ENCODE measurements around the gene FHIT. TPM values are rescaled to one million over a fixed set of nuclear protein-coding genes. Genes with fewer than 3 reads are reported as not detected.

FHIT gene
- total RNA-seq, 4 donors from 2014 or later: 1.6 to 12.9 (median 7.8) TPM

DNA sequence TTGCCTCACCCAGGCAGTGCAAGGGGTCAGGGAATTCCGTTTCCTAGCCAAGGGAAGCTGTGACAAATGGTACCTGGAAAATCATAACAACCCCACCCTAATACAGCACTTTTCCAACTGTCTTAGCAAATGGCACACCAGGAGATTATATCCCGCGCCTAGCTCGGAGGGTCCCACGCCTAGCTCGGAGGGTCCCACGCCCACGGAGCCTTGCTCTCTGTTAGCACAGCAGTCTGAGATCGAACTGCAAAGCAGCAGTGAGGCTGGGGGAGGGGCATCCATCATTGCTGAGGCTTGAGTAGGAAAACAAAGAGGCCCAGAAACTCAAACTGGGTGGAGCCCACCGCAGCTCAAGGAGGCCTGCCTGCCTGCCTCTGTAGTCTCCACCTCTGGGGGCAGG lies 208.1 kb downstream of the FHIT start:
- peaks cover 0 to 4% (median 0%) of the 10 kb centered on the region in 3 donors for H3K36me3 ChIP-seq
- H3K4me1 ChIP-seq: no peaks in the 10 kb centered on the region
- DNase-seq (ENCODE audit: low spot score in 2 of 2): no peak
- 89 to 94% methylated on average over 10 of the region's 10 CpGs for WGBS, 2 donors
- no peak for TF ChIP-seq POLR2A (IDR thresholded peaks at IDR 0.05)
- TF ChIP-seq EP300 (IDR thresholded peaks at IDR 0.05): no peak
- no peak for TF ChIP-seq CTCF (IDR thresholded peaks at IDR 0.05)
- no peak overlapping the region for H3K4me3 ChIP-seq
- peaks cover 0 to 56% (median 0%) of the 10 kb centered on the region in 4 donors for H3K9me3 ChIP-seq
- H3K27ac ChIP-seq: no peak overlapping the region
- no peaks in the 10 kb centered on the region for H3K27me3 ChIP-seq

GRCh38 chr3:61040618-61041017 lies 210.6 kb downstream of the FHIT start:
- TF ChIP-seq EP300 (IDR thresholded peaks at IDR 0.05) (no peak), CTCF (IDR thresholded peaks at IDR 0.05) (no peak), POLR2A (IDR thresholded peaks at IDR 0.05) (no peak)
- H3K9me3 ChIP-seq: peaks cover 0 to 40% (median 0%) of the 10 kb centered on the region in 4 donors
- no peaks in the 10 kb centered on the region for H3K27me3 ChIP-seq
- WGBS, 2 donors: 90% methylated on average over 2 of the region's 2 CpGs
- H3K4me3 ChIP-seq: no peak overlapping the region
- H3K36me3 ChIP-seq: peaks cover 0 to 4% (median 0%) of the 10 kb centered on the region in 3 donors
- no peak for DNase-seq (ENCODE audit: low spot score in 2 of 2)
- H3K4me1 ChIP-seq: no peaks in the 10 kb centered on the region
- no peak overlapping the region for H3K27ac ChIP-seq

DNA sequence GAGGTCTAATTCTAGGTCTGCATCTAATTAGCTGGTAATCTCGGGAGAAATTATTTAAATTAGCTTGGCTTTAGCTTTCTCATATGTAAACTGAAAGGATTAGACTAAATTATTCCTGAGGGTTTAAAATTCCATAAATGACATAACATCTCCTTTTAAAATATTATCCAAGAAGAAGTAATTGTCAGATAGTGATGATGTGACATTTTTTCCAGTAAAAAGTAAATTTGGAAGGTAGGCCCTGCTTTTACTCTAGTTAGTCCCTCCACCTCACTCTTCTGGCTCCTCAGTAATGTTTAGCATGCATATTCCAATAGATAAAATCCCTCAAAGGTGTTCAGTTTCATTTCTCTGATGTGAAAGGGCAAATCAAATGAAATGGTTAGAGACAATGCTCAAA lies 215.7 kb downstream of the FHIT start:
- H3K4me1 ChIP-seq: no peaks in the 10 kb centered on the region
- no peak for DNase-seq (ENCODE audit: low spot score in 2 of 2)
- no peak overlapping the region for H3K4me3 ChIP-seq
- peaks cover 0 to 3% (median 0%) of the 10 kb centered on the region in 4 donors for H3K9me3 ChIP-seq
- H3K36me3 ChIP-seq: no peaks in the 10 kb centered on the region
- WGBS, 2 donors: 85 to 88% methylated on average over 1 of the region's 1 CpG
- no peaks in the 10 kb centered on the region for H3K27me3 ChIP-seq
- no peak overlapping the region for H3K27ac ChIP-seq
- no peak for TF ChIP-seq CTCF (IDR thresholded peaks at IDR 0.05)
- TF ChIP-seq EP300 (IDR thresholded peaks at IDR 0.05): no peak
- TF ChIP-seq POLR2A (IDR thresholded peaks at IDR 0.05): no peak

DNA sequence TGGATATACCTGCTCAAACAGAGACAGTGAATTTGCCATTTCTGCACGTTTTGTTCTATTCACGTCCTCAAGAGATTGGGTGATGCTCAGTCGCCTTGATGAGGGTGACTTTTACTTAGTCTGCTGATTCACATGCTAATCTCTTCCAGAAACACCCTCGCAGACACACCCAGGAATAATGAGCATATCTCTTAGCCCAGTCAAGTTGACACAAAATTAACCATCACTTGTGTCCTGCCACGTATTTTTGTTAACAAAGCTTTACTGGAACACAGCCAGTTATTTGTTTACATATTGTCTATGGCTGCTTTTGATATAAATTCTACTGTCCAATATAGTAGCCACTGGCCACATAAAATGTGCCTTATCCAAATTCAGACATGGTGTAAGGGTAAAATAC lies 218.3 kb downstream of the FHIT start:
- H3K36me3 ChIP-seq: no peaks in the 10 kb centered on the region
- DNase-seq (ENCODE audit: low spot score in 2 of 2): no peak
- H3K4me3 ChIP-seq: no peak overlapping the region
- H3K27me3 ChIP-seq: no peaks in the 10 kb centered on the region
- no peak for TF ChIP-seq CTCF (IDR thresholded peaks at IDR 0.05)
- TF ChIP-seq POLR2A (IDR thresholded peaks at IDR 0.05): no peak
- no peak for TF ChIP-seq EP300 (IDR thresholded peaks at IDR 0.05)
- peaks cover 0 to 3% (median 0%) of the 10 kb centered on the region in 4 donors for H3K9me3 ChIP-seq
- WGBS, 2 donors: 81 to 86% methylated on average over 5 of the region's 5 CpGs
- H3K4me1 ChIP-seq: no peaks in the 10 kb centered on the region
- no peak overlapping the region for H3K27ac ChIP-seq

DNA sequence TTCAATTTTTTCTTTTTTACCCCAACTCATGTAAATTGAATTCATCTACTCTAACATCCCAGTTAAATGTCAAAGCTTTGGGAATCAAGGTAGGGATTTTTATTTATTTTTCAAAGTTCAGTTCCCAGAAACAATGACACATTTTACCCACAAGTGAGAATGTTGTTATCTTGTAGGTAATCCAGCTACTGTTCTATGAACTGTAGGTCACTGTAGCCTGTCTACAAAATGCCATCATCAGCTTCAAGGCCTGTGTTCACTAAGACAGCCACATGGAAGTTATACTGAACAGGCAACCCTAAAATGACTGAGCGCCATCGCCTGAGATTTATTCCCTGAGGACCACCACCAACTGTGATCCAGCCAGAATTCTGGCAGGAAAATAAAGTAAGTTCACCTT lies 219.7 kb downstream of the FHIT start:
- H3K27ac ChIP-seq: no peak overlapping the region
- no peak overlapping the region for H3K4me3 ChIP-seq
- DNase-seq (ENCODE audit: low spot score in 2 of 2): no peak
- WGBS, 2 donors: 95% methylated on average over 2 of the region's 2 CpGs
- no peaks in the 10 kb centered on the region for H3K36me3 ChIP-seq
- H3K9me3 ChIP-seq: peaks cover 0 to 3% (median 0%) of the 10 kb centered on the region in 4 donors
- H3K27me3 ChIP-seq: no peaks in the 10 kb centered on the region
- no peaks in the 10 kb centered on the region for H3K4me1 ChIP-seq
- no peak for TF ChIP-seq CTCF (IDR thresholded peaks at IDR 0.05)
